ENCODE data around the gene DOCK1.

- TF ChIP-seq POLR2A (IDR thresholded peaks at IDR 0.05): no peak
- TF ChIP-seq EP300 (IDR thresholded peaks at IDR 0.05): no peak
- TF ChIP-seq CTCF (IDR thresholded peaks at IDR 0.05): no peak
- no peak for TF ChIP-seq POLR2AphosphoS5 (IDR thresholded peaks at IDR 0.05)
These were observed 12.0 kb upstream of the DOCK1 start for GRCh38 chr10:126893206-126893605.
